HCT116 (cell line): Measurements from ENCODE around the gene IQGAP2. TPM values are rescaled to one million over a fixed set of nuclear protein-coding genes. Genes with fewer than 3 reads are reported as not detected.

ENCODE experiments used
- ATAC-seq: fragments of 200-7000 bp; cut with Tn5 transposase; 2 replicates; pipeline ENCODE4 v1.9.1; 2020; ENCODE audit warnings: mild to moderate bottlenecking, moderate library complexity
- BruUV-seq: library from RNA; stranded (reverse); fragments of 400-500 nt; replicated peaks from 2 replicates; lab custom pipeline; 2021; lab: Mats Ljungman, UMichigan
- CTCF ChIA-PET: fragments of 300-600 bp; sonication (Branson Sonifier 250); formaldehyde crosslinking; loops from one replicate; lab custom pipeline; 2021; ENCODE audit warnings: antibody characterized with exemption; lab: Charles Lee
- POLR2A ChIA-PET: fragments of 300-600, 350-600 bp; sonication (Branson Sonifier 250); formaldehyde crosslinking; loops from one replicate; lab custom pipeline; 2021; ENCODE audit warnings: antibody characterized with exemption; lab: Charles Lee
- RAD21 ChIA-PET, 2 experiments: fragments of 300-600 bp; sonication (Branson Sonifier 250); formaldehyde crosslinking; loops; one replicate each; lab custom pipeline; 2023; ENCODE audit warnings: low total read pairs in 2 of 2; ENCODE audit not compliant: uncharacterized antibody in 2 of 2, unreplicated experiment in 2 of 2, low non-redundant PET in 1 of 2; lab: Charles Lee
- DNase-seq: peaks from one replicate; pipeline ENCODE4 v3.0.0-alpha.2; 2010; ENCODE audit warnings: low read depth, low spot score
- H2AFZ ChIP-seq: fragments of 200-600 bp; shearing (Covaris generic), sonication (generic); 2 replicates; pipeline ENCODE4 v1.6.1; 2017; ENCODE audit warnings: low read depth, mixed run types, mixed read lengths, antibody characterized with exemption, low read length; ENCODE audit not compliant: poor library complexity, severe bottlenecking
- H3K27ac ChIP-seq: 2 replicates; pipeline ENCODE4 v1.5.1; 2012; ENCODE audit warnings: low read depth, low read length
- H3K27me3 ChIP-seq: fragments of 200-600 bp; sonication (generic); 2 replicates; pipeline ENCODE4 v1.6.1; 2016; ENCODE audit warnings: mixed run types, low read length, mixed read lengths; ENCODE audit not compliant: insufficient read depth
- H3K36me3 ChIP-seq, 2 experiments: fragments of 200-500 bp in 1 of 2; fragments of 200-600 bp in 1 of 2; sonication (Bioruptor generic) in 1 of 2; sonication (generic) in 1 of 2; 2 replicates each; pipeline versions ENCODE4 v1.5.1 to v1.6.1; 2014 to 2016; ENCODE audit warnings: low read length in 2 of 2, inconsistent platforms in 1 of 2, mixed read lengths in 1 of 2, mixed run types in 1 of 2; ENCODE audit not compliant: insufficient read depth in 2 of 2, control insufficient read depth in 1 of 2
- H3K4me1 ChIP-seq, 2 experiments: fragments of 200-600 bp in 1 of 2; sonication (generic) in 1 of 2; 2 replicates each; pipeline versions ENCODE4 v1.5.1 to v1.6.1; 2012 to 2017; ENCODE audit warnings: low read length in 2 of 2, inconsistent platforms in 1 of 2, mild to moderate bottlenecking in 1 of 2, mixed read lengths in 1 of 2, mixed run types in 1 of 2, moderate library complexity in 1 of 2; ENCODE audit not compliant: insufficient read depth in 2 of 2, control insufficient read depth in 1 of 2
- H3K4me2 ChIP-seq: fragments of 200-600 bp; sonication (generic); 2 replicates; pipeline ENCODE4 v1.6.1; 2017; ENCODE audit warnings: mixed run types, low read length, mixed read lengths
- H3K4me3 ChIP-seq, 2 experiments: fragments of 200-600 bp in 1 of 2; sonication (generic) in 1 of 2; replicated peaks in 1 of 2; 2 replicates each; pipeline ENCODE4 v1.5.1; 2011 to 2016; ENCODE audit warnings: low read length in 2 of 2, control low read depth in 1 of 2, low read depth in 1 of 2, mild to moderate bottlenecking in 1 of 2, mixed read lengths in 1 of 2, mixed run types in 1 of 2
- H3K79me2 ChIP-seq: fragments of 200-600 bp; sonication (generic); 2 replicates; pipeline ENCODE4 v1.6.1; 2017; ENCODE audit warnings: mild to moderate bottlenecking, mixed run types, low read length, moderate library complexity, mixed read lengths; ENCODE audit not compliant: insufficient read depth
- H3K9ac ChIP-seq: fragments of 200-600 bp; sonication (generic); 2 replicates; pipeline ENCODE4 v1.6.1; 2016; ENCODE audit warnings: low read length, mixed read lengths
- H3K9me2 ChIP-seq: fragments of 200-600 bp; sonication (generic), shearing (Covaris generic); 2 replicates; pipeline ENCODE4 v1.6.1; 2017; ENCODE audit warnings: mixed run types, mild to moderate bottlenecking, moderate library complexity; ENCODE audit not compliant: insufficient read depth
- H3K9me3 ChIP-seq, 2 experiments: fragments of 200-500 bp in 1 of 2; fragments of 200-600 bp in 1 of 2; sonication (Bioruptor generic) in 1 of 2; sonication (generic) in 1 of 2; 2 replicates each; pipeline ENCODE4 v1.6.1; 2014 to 2017; ENCODE audit warnings: low read length in 2 of 2, mixed read lengths in 2 of 2, inconsistent platforms in 1 of 2, low read depth in 1 of 2, mild to moderate bottlenecking in 1 of 2, mixed run types in 1 of 2, moderate library complexity in 1 of 2; ENCODE audit not compliant: control insufficient read depth in 1 of 2, insufficient read depth in 1 of 2
- H4K20me1 ChIP-seq: fragments of 200-600 bp; sonication (generic), shearing (Covaris generic); 2 replicates; pipeline ENCODE4 v1.6.1; 2017; ENCODE audit warnings: mixed run types, mild to moderate bottlenecking, moderate library complexity; ENCODE audit not compliant: insufficient read depth
- CBX3 ChIP-seq: IDR thresholded peaks from 2 replicates; pipeline ENCODE4 v1.6.1; 2012; ENCODE audit warnings: low read depth
- CEBPB ChIP-seq: IDR thresholded peaks from 2 replicates; pipeline ENCODE4 v1.6.1; 2012; ENCODE audit warnings: low read depth
- EGR1 ChIP-seq: IDR thresholded peaks from 2 replicates; pipeline ENCODE4 v1.6.1; 2012; ENCODE audit warnings: low read depth
- ELF1 ChIP-seq: IDR thresholded peaks from 2 replicates; pipeline ENCODE4 v1.6.1; 2012; ENCODE audit warnings: low read depth, borderline replicate concordance
- EZH2 ChIP-seq: fragments of 200-600 bp; sonication (generic); IDR thresholded peaks from 2 replicates; pipeline ENCODE4 v1.6.1; 2017; ENCODE audit warnings: antibody characterized with exemption, mixed run types
- FOSL1 ChIP-seq: IDR thresholded peaks from 2 replicates; pipeline ENCODE4 v1.6.1; 2012; ENCODE audit warnings: low read depth
- JUND ChIP-seq: IDR thresholded peaks from 2 replicates; pipeline ENCODE4 v1.6.1; 2012
- RAD21 ChIP-seq: IDR thresholded peaks from 2 replicates; pipeline ENCODE4 v1.6.1; 2012; ENCODE audit warnings: low read depth, mild to moderate bottlenecking
- REST ChIP-seq: IDR thresholded peaks from 2 replicates; pipeline ENCODE4 v1.6.1; 2012; ENCODE audit warnings: low read depth
- SIN3A ChIP-seq: IDR thresholded peaks from 2 replicates; pipeline ENCODE4 v1.6.1; 2012; ENCODE audit warnings: low read depth
- TCF7L2 ChIP-seq: IDR thresholded peaks from 2 replicates; pipeline ENCODE4 v1.7.0; 2011; ENCODE audit warnings: borderline replicate concordance, inconsistent platforms; ENCODE audit not compliant: insufficient read depth, insufficient read length; ENCODE audit errors: extremely low read depth
- YY1 ChIP-seq: IDR thresholded peaks from 2 replicates; pipeline ENCODE4 v1.6.1; 2011; ENCODE audit warnings: low read length, low read depth, moderate library complexity, mild to moderate bottlenecking; ENCODE audit not compliant: insufficient replicate concordance; ENCODE audit errors: extremely low read depth
- ZFX ChIP-seq: fragments of 450-650 bp; IDR thresholded peaks from 2 replicates; pipeline ENCODE4 v1.6.1; 2017
- ZNF274 ChIP-seq: fragments of 200-500 bp; sonication (Bioruptor generic); IDR thresholded peaks from 2 replicates; pipeline ENCODE4 v1.6.1; 2014; ENCODE audit warnings: mild to moderate bottlenecking, low read depth, low read length, inconsistent platforms
- intact Hi-C: fragments of 100-400 bp; cut with micrococcal nuclease; formaldehyde crosslinking; loops from 2 replicates; pipeline ENCODE4 v1.10.0; 2022
- total RNA-seq: library from RNA; stranded (reverse); gene quantifications from one replicate; pipeline ENCODE4 v1.2.1, GENCODE V29; 2021; ENCODE audit not compliant: unreplicated experiment
- TF ChIP-seq, protein P1 (sequence below): IDR thresholded peaks from 2 replicates; pipeline ENCODE4 v1.6.1; 2012

IQGAP2 gene
- total RNA-seq, 1 experiment from 2014 or later: 2.0 TPM

GRCh38 chr5:76579166-76579937, 176.3 kb downstream of the IQGAP2 start:
- Histone ChIP-seq H3K9ac (no peak overlapping the region), H3K27ac (no peak overlapping the region), H3K27me3 (no peaks in the 10 kb centered on the region), H3K4me2 (no peak overlapping the region), H3K4me3 (no peak overlapping the region), H3K9me2 (no peaks in the 10 kb centered on the region), H3K9me3 (no peaks in the 10 kb centered on the region), H4K20me1 (no peaks in the 10 kb centered on the region), H3K36me3 (no peaks in the 10 kb centered on the region), H2AFZ (no peak overlapping the region), H3K4me1 (no peaks in the 10 kb centered on the region), H3K79me2 (no peaks in the 10 kb centered on the region)
- TF ChIP-seq SIN3A: no peak
- no peak for TF ChIP-seq RAD21
- TF ChIP-seq FOSL1: no peak
- no peak for TF ChIP-seq EZH2
- TF ChIP-seq ZFX: no peak
- no peak for TF ChIP-seq CEBPB
- no peak for TF ChIP-seq ELF1
- TF ChIP-seq TCF7L2: no peak
- TF ChIP-seq CBX3: no peak
- TF ChIP-seq ZNF274: no peak
- DNase-seq (no peak), ATAC-seq (no peak)
- POLR2A ChIA-PET: no interaction called here
- BruUV-seq: no TSS peak
- CTCF ChIA-PET: no interaction called here
- intact Hi-C loops: no loop called here
- RAD21 ChIA-PET: no interaction called here

DNA sequence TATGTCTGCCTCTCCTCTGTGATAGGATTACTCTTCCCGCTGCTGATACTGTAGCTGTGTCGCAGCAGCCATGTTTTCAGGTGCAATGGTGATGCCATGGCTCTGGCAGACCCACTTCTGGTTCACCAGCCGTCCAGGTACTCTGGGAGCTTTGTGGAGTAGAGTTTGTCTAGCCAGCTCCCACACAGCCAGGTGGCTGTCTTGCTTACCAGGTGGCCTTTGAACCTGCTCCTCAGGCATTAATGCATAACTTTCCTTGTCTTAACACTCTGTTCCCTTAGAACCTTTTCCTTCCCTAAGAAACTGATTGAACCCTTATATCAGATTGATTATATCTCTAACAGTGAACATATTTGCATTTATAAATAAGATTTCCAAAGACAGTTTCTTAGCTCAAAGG, 177.9 kb downstream of the IQGAP2 start:
- CTCF ChIA-PET: no interaction called here
- intact Hi-C loops: no loop called here
- no peak for ATAC-seq
- TF ChIP-seq EZH2 (no peak), JUND (no peak), ZFX (no peak), FOSL1 (no peak), ZNF274 (no peak), EGR1 (no peak), REST (no peak), YY1 (no peak)
- TF ChIP-seq, protein P1, sequence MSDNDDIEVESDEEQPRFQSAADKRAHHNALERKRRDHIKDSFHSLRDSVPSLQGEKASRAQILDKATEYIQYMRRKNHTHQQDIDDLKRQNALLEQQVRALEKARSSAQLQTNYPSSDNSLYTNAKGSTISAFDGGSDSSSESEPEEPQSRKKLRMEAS: no peak

More for the DNA sequence above, 177.9 kb downstream of the IQGAP2 start:
- no peaks in the 10 kb centered on the region for H3K27me3 ChIP-seq
- no peaks in the 10 kb centered on the region for H3K9me2 ChIP-seq
- H3K9ac ChIP-seq: no peak overlapping the region
- ChIA-PET RAD21 (no interaction called here), POLR2A (no interaction called here)
- H3K4me3 ChIP-seq: no peak overlapping the region
- DNase-seq: no peak
- no peaks in the 10 kb centered on the region for H3K9me3 ChIP-seq
- no peaks in the 10 kb centered on the region for H3K4me1 ChIP-seq
- no peak overlapping the region for H3K27ac ChIP-seq
- H2AFZ ChIP-seq: no peak overlapping the region
- H4K20me1 ChIP-seq: no peaks in the 10 kb centered on the region
- no peaks in the 10 kb centered on the region for H3K79me2 ChIP-seq
- no peak overlapping the region for H3K4me2 ChIP-seq
- no peaks in the 10 kb centered on the region for H3K36me3 ChIP-seq
- no TSS peak for BruUV-seq
